Measurements from ENCODE around the gene METAP1D. TPM values are rescaled to one million over a fixed set of nuclear protein-coding genes. Genes with fewer than 3 reads are reported as not detected.

The METAP1D gene
- total RNA-seq, 1 donor from 2014 or later, result 10.4 TPM

- Mint-ChIP-seq H3K9me3 (no peaks in the 10 kb centered on the region), H3K36me3 (peaks cover 5% of the 10 kb centered on the region), H3K27ac (peak overlapping the region; percentile 79), H3K27me3 (peaks cover 81% of the 10 kb centered on the region), H3K4me1 (ENCODE audit: unreplicated experiment) (peaks cover 16% of the 10 kb centered on the region), H3K4me3 (peak overlapping the region; percentile 87)
- TF ChIP-seq, protein P1, sequence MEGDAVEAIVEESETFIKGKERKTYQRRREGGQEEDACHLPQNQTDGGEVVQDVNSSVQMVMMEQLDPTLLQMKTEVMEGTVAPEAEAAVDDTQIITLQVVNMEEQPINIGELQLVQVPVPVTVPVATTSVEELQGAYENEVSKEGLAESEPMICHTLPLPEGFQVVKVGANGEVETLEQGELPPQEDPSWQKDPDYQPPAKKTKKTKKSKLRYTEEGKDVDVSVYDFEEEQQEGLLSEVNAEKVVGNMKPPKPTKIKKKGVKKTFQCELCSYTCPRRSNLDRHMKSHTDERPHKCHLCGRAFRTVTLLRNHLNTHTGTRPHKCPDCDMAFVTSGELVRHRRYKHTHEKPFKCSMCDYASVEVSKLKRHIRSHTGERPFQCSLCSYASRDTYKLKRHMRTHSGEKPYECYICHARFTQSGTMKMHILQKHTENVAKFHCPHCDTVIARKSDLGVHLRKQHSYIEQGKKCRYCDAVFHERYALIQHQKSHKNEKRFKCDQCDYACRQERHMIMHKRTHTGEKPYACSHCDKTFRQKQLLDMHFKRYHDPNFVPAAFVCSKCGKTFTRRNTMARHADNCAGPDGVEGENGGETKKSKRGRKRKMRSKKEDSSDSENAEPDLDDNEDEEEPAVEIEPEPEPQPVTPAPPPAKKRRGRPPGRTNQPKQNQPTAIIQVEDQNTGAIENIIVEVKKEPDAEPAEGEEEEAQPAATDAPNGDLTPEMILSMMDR (conservative IDR thresholded peaks at IDR 0.05), result no peak
- peak; percentile 72 for DNase-seq (ENCODE audit: extremely low spot score, unreplicated experiment)
Measured at GRCh38 chr2:172096626-172097547, 97.1 kb downstream of the METAP1D start.

GRCh38 chr2:172097557-172098131 lies 97.9 kb downstream of the METAP1D start:
- TF ChIP-seq, protein P1 (conservative IDR thresholded peaks at IDR 0.05), result no peak
- H3K9me3 Mint-ChIP-seq, result no peaks in the 10 kb centered on the region
- H3K27ac Mint-ChIP-seq, result peak overlapping the region; percentile 79
- DNase-seq (ENCODE audit: extremely low spot score, unreplicated experiment), result no peak
- peaks cover 5% of the 10 kb centered on the region for H3K36me3 Mint-ChIP-seq
- H3K4me1 Mint-ChIP-seq (ENCODE audit: unreplicated experiment), result peaks cover 16% of the 10 kb centered on the region
- H3K27me3 Mint-ChIP-seq, result peaks cover 80% of the 10 kb centered on the region
- H3K4me3 Mint-ChIP-seq, result peak overlapping the region; percentile 87

GRCh38 chr2:172098287-172098649 lies 98.5 kb downstream of the METAP1D start:
- Mint-ChIP-seq H3K9me3 (no peaks in the 10 kb centered on the region), H3K4me1 (ENCODE audit: unreplicated experiment) (peaks cover 16% of the 10 kb centered on the region), H3K36me3 (peaks cover 5% of the 10 kb centered on the region), H3K27me3 (peaks cover 79% of the 10 kb centered on the region), H3K27ac (peak overlapping the region; percentile 74), H3K4me3 (peak overlapping the region; percentile 80)
- DNase-seq (ENCODE audit: extremely low spot score, unreplicated experiment), result no peak
- TF ChIP-seq, protein P1 (conservative IDR thresholded peaks at IDR 0.05), result no peak

DNA sequence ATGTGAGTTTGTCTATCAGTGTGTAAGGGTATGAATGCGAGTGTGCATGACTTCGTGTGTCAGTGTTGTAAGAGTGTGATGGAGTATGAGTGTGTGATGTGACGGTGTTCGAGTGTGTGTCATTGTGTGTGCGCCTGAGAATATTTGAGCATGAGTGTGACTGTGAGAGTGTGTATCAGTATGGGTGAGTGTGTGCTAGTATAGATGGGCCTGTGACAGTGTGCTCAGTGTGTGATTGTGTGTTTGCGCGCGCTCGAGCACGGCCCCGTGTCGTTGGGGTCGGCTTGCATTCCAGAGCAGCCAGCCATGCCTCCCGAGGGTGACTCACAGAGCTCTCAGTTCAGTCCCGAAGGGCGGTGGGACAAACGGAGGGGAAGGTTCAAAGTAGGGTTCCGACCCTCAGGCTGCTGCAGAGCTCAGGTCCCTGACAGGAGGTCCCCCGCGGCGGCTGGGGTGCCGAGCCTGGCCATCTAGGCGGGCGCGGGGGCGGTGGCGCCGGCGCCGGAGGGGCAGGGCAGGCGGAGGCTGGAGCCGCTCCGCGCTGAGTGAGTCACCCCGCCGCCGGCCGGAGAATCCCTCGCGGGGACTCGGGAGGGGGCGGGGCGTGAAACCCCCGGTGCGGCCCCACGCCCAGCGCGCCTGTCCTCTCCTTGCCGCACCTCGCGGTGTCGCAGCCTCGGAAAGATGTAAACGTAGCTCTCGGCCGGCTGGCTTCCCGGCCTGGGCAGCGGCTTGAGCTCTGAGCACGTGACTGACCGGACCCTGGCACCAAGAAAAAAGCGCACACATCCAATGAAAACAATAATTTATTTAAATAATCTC lies 99.1 kb downstream of the METAP1D start:
- H3K9me3 Mint-ChIP-seq, result no peaks in the 10 kb centered on the region
- DNase-seq (ENCODE audit: extremely low spot score, unreplicated experiment), result peak; percentile 80
- peaks cover 5% of the 10 kb centered on the region for H3K36me3 Mint-ChIP-seq
- H3K27ac Mint-ChIP-seq, result peak overlapping the region; percentile 74
- peaks cover 79% of the 10 kb centered on the region for H3K27me3 Mint-ChIP-seq
- TF ChIP-seq, protein P1 (conservative IDR thresholded peaks at IDR 0.05), result no peak
- H3K4me3 Mint-ChIP-seq, result peak overlapping the region; percentile 80
- peaks cover 19% of the 10 kb centered on the region for H3K4me1 Mint-ChIP-seq (ENCODE audit: unreplicated experiment)

- Mint-ChIP-seq H3K4me3 (peak overlapping the region; percentile 73), H3K27me3 (peaks cover 82% of the 10 kb centered on the region), H3K27ac (no peak overlapping the region), H3K4me1 (ENCODE audit: unreplicated experiment) (peaks cover 23% of the 10 kb centered on the region), H3K36me3 (peaks cover 5% of the 10 kb centered on the region), H3K9me3 (no peaks in the 10 kb centered on the region)
- TF ChIP-seq, protein P1 (conservative IDR thresholded peaks at IDR 0.05), result no peak
- DNase-seq (ENCODE audit: extremely low spot score, unreplicated experiment), result no peak
Measured at GRCh38 chr2:172099472-172100079, 99.8 kb downstream of the METAP1D start.
